NCI-H1092 (cell line): Measurements from ENCODE around the gene SLC27A5.

Source experiments
- DNase-seq: peaks from one replicate; lab custom pipeline; 2025; lab: John Stamatoyannopoulos, UW

The SLC27A5 gene

GRCh38 chr19:58511353-58512208 is at the start of gene SLC27A5:
Gene SLC27A5 (minus strand): TSS chr19:58511992. CDS start chr19:58511955, 37 bp downstream.
- no peak for DNase-seq

GRCh38 chr19:58560921-58561320 is 49.1 kb upstream of the SLC27A5 start:
- DNase-seq: no peak

- no peak for DNase-seq
These were observed 48.5 kb upstream of the SLC27A5 start for GRCh38 chr19:58560007-58560887.

GRCh38 chr19:58559275-58560006 is 47.6 kb upstream of the SLC27A5 start:
- no peak for DNase-seq

- no peak for DNase-seq
These were observed 47.0 kb upstream of the SLC27A5 start for GRCh38 chr19:58558623-58559274.

GRCh38 chr19:58558066-58558622 is 46.4 kb upstream of the SLC27A5 start, which contains the start of gene UBE2M:
Gene UBE2M (minus strand): TSS chr19:58558611. CDS start chr19:58558381, 230 bp downstream.
- DNase-seq: no peak

- no peak for DNase-seq
These were observed 45.7 kb upstream of the SLC27A5 start for GRCh38 chr19:58557221-58558065.

- no peak for DNase-seq
These were observed 44.9 kb upstream of the SLC27A5 start for GRCh38 chr19:58556622-58557220.

GRCh38 chr19:58555920-58556621 is 44.3 kb upstream of the SLC27A5 start:
- DNase-seq: no peak

- DNase-seq: no peak
These were observed 43.6 kb upstream of the SLC27A5 start for GRCh38 chr19:58555369-58555885.

GRCh38 chr19:58554494-58555368 is 42.9 kb upstream of the SLC27A5 start, which contains the start of gene CHMP2A:
Gene CHMP2A (minus strand): TSS chr19:58555105. CDS start chr19:58554212, 893 bp downstream.
- no peak for DNase-seq

GRCh38 chr19:58553799-58554493 is 42.2 kb upstream of the SLC27A5 start:
- DNase-seq: no peak

GRCh38 chr19:58552655-58553054 is 40.9 kb upstream of the SLC27A5 start:
- DNase-seq: no peak

- DNase-seq: no peak
These were observed 40.0 kb upstream of the SLC27A5 start for GRCh38 chr19:58551577-58552471.

- DNase-seq: no peak
These were observed 39.3 kb upstream of the SLC27A5 start for GRCh38 chr19:58551123-58551497.
